ENCODE data around the gene TKFC.

Gene TKFC

DNA sequence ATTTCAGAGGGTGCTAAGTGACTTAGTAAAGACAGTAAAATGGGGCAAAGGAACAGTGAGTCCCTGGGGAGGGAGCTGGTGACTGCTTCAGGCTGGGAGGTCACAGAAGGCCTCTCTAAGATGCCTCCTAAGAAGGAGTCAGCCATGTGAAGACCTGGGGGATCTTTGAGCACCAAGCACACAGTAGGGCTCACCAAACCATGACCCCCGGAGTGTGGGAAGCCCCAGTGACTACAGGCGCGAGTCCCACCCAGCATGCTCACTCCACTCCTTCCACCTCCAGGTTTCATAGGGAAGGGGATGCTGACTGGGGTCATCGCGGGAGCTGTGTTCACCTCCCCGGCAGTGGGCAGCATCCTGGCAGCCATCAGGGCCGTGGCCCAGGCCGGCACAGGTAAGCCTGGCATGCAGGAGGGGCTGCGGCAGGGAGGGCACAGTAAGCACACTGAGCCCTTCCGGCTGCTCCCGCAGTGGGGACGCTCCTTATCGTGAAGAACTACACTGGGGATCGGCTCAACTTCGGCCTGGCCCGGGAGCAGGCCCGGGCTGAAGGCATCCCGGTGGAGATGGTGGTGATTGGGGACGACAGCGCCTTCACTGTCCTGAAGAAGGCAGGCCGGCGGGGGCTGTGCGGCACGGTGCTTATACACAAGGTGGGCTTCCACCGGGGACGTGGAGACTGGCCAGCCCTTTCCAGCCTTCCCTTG is 5.9 kb downstream of the TKFC start:
- Histone ChIP-seq H3K36me3 (ENCODE audit: insufficient read depth, low read length) (no peaks in the 10 kb centered on the region), H3K4me3 (ENCODE audit: low read depth in 1 of 2, low read length in 2 of 2) (no peak overlapping the region), H3K4me1 (ENCODE audit: insufficient read depth, low read length) (peaks cover 6% of the 10 kb centered on the region)

DNA sequence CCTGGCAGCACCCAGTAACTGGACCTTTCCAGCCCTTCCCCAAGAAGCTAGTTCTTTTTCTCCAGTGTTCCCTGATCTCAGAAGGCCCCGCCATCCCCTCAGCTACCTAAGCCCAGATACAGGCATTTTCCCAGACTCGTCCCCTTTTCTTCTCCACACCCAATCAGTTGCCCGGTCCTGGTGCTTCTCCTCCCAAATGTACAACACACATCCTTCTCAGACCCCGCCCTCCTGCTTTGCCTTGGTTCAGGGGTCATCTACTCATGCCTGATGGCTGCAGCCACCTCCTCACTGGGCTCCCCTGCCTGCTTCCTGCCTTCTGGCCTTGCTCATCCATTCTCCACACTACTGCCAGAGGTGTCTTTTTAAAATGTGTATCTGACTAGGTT is 6.5 kb downstream of the TKFC start:
- Histone ChIP-seq H3K9ac (ENCODE audit: low read length) (no peak overlapping the region), H3K36me3 (ENCODE audit: insufficient read depth, low read length) (no peaks in the 10 kb centered on the region), H3K4me1 (ENCODE audit: insufficient read depth, low read length) (peaks cover 5% of the 10 kb centered on the region), H3K27me3 (ENCODE audit: control insufficient read depth in 1 of 2, insufficient read depth in 2 of 2, low read length in 2 of 2) (no peaks in the 10 kb centered on the region), H3K27ac (ENCODE audit: low read depth, low read length) (no peak overlapping the region), H3K9me3 (ENCODE audit: low read length) (no peaks in the 10 kb centered on the region), H3K4me3 (ENCODE audit: low read depth in 1 of 2, low read length in 2 of 2) (no peak overlapping the region)

More for the DNA sequence above, 5.9 kb downstream of the TKFC start:
- Histone ChIP-seq H3K27ac (ENCODE audit: low read depth, low read length) (no peak overlapping the region), H3K9ac (ENCODE audit: low read length) (no peak overlapping the region), H3K27me3 (ENCODE audit: control insufficient read depth in 1 of 2, insufficient read depth in 2 of 2, low read length in 2 of 2) (no peaks in the 10 kb centered on the region), H3K9me3 (ENCODE audit: low read length) (no peaks in the 10 kb centered on the region)

DNA sequence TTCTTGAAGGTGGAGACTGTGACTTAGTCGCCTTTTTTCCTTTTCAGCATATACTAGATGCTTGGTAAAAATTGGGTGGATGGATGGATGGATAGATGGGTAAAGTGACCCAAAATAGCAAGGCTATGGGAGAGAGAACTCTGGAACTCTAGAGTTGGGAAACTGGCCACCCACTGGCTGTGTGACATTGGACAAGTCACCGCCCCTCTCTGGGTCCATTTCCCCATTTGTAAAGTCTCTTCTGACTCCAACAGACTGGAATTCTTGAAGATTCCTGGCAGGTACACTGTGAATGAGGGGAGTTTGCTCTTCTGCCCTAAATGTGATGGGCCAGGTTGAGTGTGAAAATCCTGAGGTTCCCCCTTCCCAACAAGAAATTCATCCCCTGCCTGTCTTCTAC is 8.0 kb downstream of the TKFC start:
- Histone ChIP-seq H3K27me3 (ENCODE audit: control insufficient read depth in 1 of 2, insufficient read depth in 2 of 2, low read length in 2 of 2) (no peaks in the 10 kb centered on the region), H3K27ac (ENCODE audit: low read depth, low read length) (no peak overlapping the region), H3K4me3 (ENCODE audit: low read depth in 1 of 2, low read length in 2 of 2) (no peak overlapping the region), H3K4me1 (ENCODE audit: insufficient read depth, low read length) (no peaks in the 10 kb centered on the region), H3K36me3 (ENCODE audit: insufficient read depth, low read length) (no peaks in the 10 kb centered on the region), H3K9me3 (ENCODE audit: low read length) (no peaks in the 10 kb centered on the region), H3K9ac (ENCODE audit: low read length) (no peak overlapping the region)

DNA sequence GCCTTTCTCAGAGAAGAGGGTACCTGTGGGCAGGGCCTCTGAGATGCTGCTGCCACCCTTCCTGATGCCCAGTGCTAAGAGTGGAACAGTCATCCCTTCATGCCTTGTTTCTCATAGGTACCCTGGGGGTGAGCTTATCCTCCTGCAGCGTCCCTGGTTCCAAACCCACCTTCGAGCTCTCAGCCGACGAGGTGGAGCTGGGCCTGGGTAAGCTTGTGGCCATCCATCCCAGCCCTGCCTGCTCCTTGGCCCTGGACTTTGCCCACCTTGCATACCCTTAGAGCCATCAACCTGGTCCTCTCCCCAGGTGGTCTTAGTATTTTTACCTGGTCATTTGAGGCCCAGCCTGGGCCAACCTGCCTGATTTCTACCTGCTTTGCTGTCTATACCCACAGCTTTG is 8.7 kb downstream of the TKFC start:
- Histone ChIP-seq H3K36me3 (ENCODE audit: insufficient read depth, low read length) (no peaks in the 10 kb centered on the region), H3K4me1 (ENCODE audit: insufficient read depth, low read length) (no peaks in the 10 kb centered on the region), H3K9ac (ENCODE audit: low read length) (no peak overlapping the region), H3K27me3 (ENCODE audit: control insufficient read depth in 1 of 2, insufficient read depth in 2 of 2, low read length in 2 of 2) (no peaks in the 10 kb centered on the region), H3K4me3 (ENCODE audit: low read depth in 1 of 2, low read length in 2 of 2) (no peak overlapping the region), H3K9me3 (ENCODE audit: low read length) (no peaks in the 10 kb centered on the region), H3K27ac (ENCODE audit: low read depth, low read length) (no peak overlapping the region)

DNA sequence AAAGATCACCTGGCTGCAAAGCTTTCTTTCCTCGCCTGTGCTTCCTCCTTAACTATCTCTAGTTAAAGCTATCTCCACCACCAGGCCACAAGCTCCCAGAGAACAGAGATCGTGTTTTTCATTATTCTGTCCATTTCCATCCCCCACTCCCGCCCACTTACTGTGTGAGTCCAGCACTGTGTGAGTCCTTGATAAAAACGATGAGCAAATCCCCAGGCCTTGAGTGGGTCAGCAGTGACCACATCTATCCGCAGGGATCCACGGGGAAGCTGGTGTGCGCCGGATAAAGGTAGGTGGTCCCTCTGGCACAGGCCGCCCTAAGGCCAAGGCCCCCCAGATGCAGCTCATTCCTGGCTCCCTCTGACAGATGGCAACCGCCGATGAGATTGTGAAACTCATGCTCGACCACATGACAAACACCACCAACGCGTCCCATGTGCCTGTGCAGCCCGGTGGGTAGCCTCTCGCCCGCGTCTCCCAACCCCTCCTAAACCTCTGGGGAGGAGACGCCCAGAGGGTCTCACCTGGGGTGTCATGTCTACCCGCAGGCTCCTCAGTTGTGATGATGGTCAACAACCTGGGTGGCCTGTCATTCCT is 9.3 kb downstream of the TKFC start:
- H3K36me3 ChIP-seq (ENCODE audit: insufficient read depth, low read length) = peaks cover 3% of the 10 kb centered on the region
- no peak overlapping the region for H3K9ac ChIP-seq (ENCODE audit: low read length)
- no peaks in the 10 kb centered on the region for H3K9me3 ChIP-seq (ENCODE audit: low read length)
- no peak overlapping the region for H3K4me3 ChIP-seq (ENCODE audit: low read depth in 1 of 2, low read length in 2 of 2)
- no peak overlapping the region for H3K27ac ChIP-seq (ENCODE audit: low read depth, low read length)
- no peaks in the 10 kb centered on the region for H3K4me1 ChIP-seq (ENCODE audit: insufficient read depth, low read length)
- H3K27me3 ChIP-seq (ENCODE audit: control insufficient read depth in 1 of 2, insufficient read depth in 2 of 2, low read length in 2 of 2) = no peaks in the 10 kb centered on the region

DNA sequence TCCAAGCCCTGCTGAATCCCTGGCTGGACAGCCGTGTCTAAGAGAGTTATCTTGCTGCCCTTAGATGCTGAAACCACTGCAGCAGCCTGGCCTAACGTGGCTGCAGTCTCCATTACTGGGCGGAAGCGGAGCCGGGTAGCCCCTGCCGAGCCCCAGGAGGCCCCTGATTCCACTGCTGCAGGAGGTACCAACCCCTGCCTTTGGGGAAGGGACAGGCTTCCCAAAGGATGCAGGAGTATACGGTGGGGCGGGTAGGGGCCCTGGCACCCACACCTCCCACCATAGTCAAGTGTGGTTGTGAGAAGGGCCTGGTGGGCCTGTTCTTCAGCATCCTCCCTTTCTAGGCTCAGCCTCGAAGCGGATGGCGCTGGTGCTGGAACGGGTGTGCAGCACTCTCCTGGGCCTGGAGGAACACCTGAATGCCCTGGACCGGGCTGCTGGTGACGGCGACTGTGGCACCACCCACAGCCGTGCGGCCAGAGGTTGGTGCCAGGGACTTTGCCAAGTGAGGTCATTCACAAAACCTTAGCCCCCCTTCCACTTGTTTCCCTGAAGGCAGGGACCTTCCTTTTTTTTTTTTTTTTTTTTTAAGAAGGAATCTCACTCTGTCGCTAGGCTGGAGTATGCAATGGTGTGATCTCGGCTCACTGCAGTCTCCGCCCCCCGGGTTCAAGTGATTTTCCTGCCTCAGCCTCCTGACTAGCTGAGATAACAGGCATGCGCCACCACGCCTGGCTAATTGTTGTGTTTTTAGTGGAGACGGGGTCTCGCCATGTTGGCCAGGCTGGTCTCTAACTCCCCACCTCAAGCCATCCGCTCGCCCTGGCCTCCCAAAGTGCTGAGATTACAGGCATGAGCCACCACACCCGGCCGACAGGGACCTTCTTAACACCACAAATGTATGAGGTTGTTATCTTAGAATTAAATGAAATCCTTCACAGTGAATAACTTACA is 11.0 kb downstream of the TKFC start:
- Histone ChIP-seq H3K9me3 (ENCODE audit: low read length) (no peaks in the 10 kb centered on the region), H3K9ac (ENCODE audit: low read length) (no peak overlapping the region), H3K4me1 (ENCODE audit: insufficient read depth, low read length) (no peaks in the 10 kb centered on the region), H3K36me3 (ENCODE audit: insufficient read depth, low read length) (peaks cover 20% of the 10 kb centered on the region), H3K27ac (ENCODE audit: low read depth, low read length) (no peak overlapping the region), H3K27me3 (ENCODE audit: control insufficient read depth in 1 of 2, insufficient read depth in 2 of 2, low read length in 2 of 2) (no peaks in the 10 kb centered on the region), H3K4me3 (ENCODE audit: low read depth in 1 of 2, low read length in 2 of 2) (no peak overlapping the region)

DNA sequence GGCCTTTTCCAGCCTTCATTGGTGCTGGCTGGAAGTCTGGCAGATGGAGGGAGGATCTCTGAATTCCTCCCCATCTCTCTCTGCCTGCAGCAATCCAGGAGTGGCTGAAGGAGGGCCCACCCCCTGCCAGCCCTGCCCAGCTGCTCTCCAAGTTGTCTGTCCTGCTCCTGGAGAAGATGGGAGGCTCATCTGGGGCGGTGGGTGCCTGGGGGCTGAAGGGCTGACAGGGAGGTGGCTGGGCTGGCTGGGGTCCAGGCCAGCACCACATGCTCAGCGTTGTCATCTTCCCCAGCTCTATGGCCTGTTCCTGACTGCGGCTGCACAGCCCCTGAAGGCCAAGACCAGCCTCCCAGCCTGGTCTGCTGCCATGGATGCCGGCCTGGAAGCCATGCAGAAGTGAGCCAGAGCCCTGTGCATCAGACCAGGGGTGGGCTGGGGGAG is 12.2 kb downstream of the TKFC start:
- no peak overlapping the region for H3K27ac ChIP-seq (ENCODE audit: low read depth, low read length)
- H3K4me3 ChIP-seq (ENCODE audit: low read depth in 1 of 2, low read length in 2 of 2) = no peak overlapping the region
- no peak overlapping the region for H3K9ac ChIP-seq (ENCODE audit: low read length)
- no peaks in the 10 kb centered on the region for H3K27me3 ChIP-seq (ENCODE audit: control insufficient read depth in 1 of 2, insufficient read depth in 2 of 2, low read length in 2 of 2)
- H3K36me3 ChIP-seq (ENCODE audit: insufficient read depth, low read length) = peaks cover 27% of the 10 kb centered on the region
- no peaks in the 10 kb centered on the region for H3K4me1 ChIP-seq (ENCODE audit: insufficient read depth, low read length)
- no peaks in the 10 kb centered on the region for H3K9me3 ChIP-seq (ENCODE audit: low read length)

DNA sequence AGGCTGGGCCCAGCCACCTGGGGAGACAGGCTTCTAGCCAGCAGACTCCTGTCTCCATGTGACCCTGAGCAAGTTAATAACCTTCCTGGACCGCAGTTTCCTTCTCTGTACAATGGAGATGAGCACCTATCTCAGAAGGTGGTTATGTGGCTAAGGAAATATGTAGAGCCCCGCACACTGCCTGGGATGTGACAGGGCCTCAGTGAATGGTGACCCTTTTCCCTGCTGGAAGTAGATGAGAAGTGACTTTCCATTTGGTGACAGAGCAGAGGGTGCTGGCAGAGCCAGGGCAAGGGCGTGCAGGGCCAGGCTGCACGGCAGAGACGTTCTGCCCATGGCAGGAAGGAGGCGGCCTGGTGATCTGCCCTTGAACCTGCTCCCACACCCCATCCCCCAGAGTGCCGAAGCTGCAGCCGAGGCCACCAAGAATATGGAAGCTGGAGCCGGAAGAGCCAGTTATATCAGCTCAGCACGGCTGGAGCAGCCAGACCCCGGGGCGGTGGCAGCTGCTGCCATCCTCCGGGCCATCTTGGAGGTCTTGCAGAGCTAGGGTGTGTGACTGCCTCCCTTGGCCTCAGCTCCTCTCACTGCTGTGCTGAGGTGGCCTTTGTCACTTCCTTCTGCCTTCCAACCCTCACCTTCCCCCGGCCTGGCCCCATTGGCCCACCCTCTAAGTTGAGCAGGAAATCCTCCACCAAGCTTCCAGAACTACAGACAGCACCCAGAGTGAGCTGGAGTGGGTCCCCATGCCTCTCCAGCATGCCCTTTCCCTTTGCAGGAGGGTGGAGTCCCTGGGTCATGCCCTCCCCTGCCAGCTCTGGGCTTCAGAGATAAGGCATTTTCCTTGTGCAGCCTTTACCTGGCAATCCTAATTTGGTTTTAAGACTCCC is 13.2 kb downstream of the TKFC start:
- H3K4me1 ChIP-seq (ENCODE audit: insufficient read depth, low read length) = no peaks in the 10 kb centered on the region
- no peaks in the 10 kb centered on the region for H3K27me3 ChIP-seq (ENCODE audit: control insufficient read depth in 1 of 2, insufficient read depth in 2 of 2, low read length in 2 of 2)
- H3K9me3 ChIP-seq (ENCODE audit: low read length) = no peaks in the 10 kb centered on the region
- H3K36me3 ChIP-seq (ENCODE audit: insufficient read depth, low read length) = peaks cover 27% of the 10 kb centered on the region
- no peak overlapping the region for H3K27ac ChIP-seq (ENCODE audit: low read depth, low read length)
- no peak overlapping the region for H3K9ac ChIP-seq (ENCODE audit: low read length)
- H3K4me3 ChIP-seq (ENCODE audit: low read depth in 1 of 2, low read length in 2 of 2) = no peak overlapping the region

DNA sequence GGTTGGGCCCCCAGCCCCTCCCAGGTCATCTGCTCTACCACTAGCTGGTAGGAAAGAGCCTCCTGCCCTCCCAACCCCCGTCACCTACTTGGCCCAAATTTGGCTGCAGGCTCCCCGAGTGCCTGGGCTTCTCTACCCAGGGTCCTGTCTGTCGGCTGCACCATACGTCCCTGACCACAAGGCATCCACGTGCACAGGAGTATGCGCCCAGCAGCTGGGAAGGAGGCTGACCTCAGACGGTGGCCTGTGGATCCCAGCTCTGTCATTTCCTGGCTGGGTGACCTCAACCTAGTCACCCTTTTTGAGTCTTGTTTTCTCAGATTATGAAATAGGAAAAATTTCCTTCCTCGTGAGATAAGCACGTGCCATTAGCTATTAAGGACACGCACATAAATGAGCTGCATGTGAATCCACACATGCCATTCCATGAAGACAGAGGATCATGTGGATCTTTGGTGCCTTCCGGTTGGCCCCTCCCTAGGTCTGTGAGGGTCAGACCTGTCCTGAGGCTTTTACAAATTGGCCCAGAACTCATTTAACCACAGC is 15.0 kb downstream of the TKFC start:
- Histone ChIP-seq H3K27ac (ENCODE audit: low read depth, low read length) (no peak overlapping the region), H3K4me3 (ENCODE audit: low read depth in 1 of 2, low read length in 2 of 2) (no peak overlapping the region), H3K9ac (ENCODE audit: low read length) (no peak overlapping the region), H3K36me3 (ENCODE audit: insufficient read depth, low read length) (peaks cover 42% of the 10 kb centered on the region), H3K9me3 (ENCODE audit: low read length) (no peaks in the 10 kb centered on the region), H3K4me1 (ENCODE audit: insufficient read depth, low read length) (no peaks in the 10 kb centered on the region), H3K27me3 (ENCODE audit: control insufficient read depth in 1 of 2, insufficient read depth in 2 of 2, low read length in 2 of 2) (no peaks in the 10 kb centered on the region)

DNA sequence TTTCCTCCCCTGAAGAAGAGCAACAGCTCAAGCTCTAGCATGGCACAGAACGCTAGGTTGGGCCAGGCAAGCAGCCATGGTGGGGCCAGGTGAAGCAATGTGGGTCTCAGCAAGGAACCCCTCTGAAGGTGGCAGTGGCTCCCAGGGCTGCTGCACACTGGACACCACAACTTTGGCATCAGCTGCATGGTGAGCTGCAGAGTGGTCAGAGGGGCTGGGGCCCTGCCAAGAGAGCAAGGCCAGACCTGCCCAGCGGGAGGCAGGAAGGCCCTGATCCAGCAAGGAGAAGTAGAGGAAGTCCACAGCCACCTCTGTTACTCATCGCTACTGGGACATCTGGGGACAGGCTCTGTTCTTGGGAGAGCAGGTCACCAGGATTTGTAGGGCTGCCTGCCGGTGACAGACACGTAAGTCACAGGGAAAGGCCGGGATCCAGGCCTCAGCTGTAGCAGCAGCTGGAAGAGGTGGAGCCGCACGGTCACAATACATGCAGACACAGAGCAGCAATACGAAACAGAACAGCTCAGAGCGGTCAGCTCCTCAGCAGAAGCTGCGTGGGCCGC is 16.2 kb downstream of the TKFC start:
- Histone ChIP-seq H3K4me3 (ENCODE audit: low read depth in 1 of 2, low read length in 2 of 2) (no peak overlapping the region), H3K9ac (ENCODE audit: low read length) (no peak overlapping the region), H3K9me3 (ENCODE audit: low read length) (no peaks in the 10 kb centered on the region), H3K27ac (ENCODE audit: low read depth, low read length) (no peak overlapping the region), H3K4me1 (ENCODE audit: insufficient read depth, low read length) (no peaks in the 10 kb centered on the region), H3K27me3 (ENCODE audit: control insufficient read depth in 1 of 2, insufficient read depth in 2 of 2, low read length in 2 of 2) (no peaks in the 10 kb centered on the region), H3K36me3 (ENCODE audit: insufficient read depth, low read length) (peaks cover 54% of the 10 kb centered on the region)

All from muscle layer of colon (tissue), 2 donors.